Esophagus squamous epithelium (tissue), 5 donors: ENCODE results near the gene A2ML1. TPM values are rescaled to one million over a fixed set of nuclear protein-coding genes. Genes with fewer than 3 reads are reported as not detected.

Experiments used
- DNase-seq: peaks from one replicate; lab custom pipeline; 2025; lab: John Stamatoyannopoulos, UW
- H3K27ac ChIP-seq, 4 donors: fragments of 200-600 bp; sonication (generic); one replicate each; pipeline ENCODE4 v1.5.1; 2016 to 2019; ENCODE audit warnings: mild to moderate bottlenecking in 1 of 4
- H3K27me3 ChIP-seq, 4 donors: fragments of 200-600 bp; sonication (generic); 1 replicate in 3 of 4; 2 replicates in 1 of 4; pipeline versions ENCODE4 v1.5.1 to v1.6.0; 2017 to 2021; ENCODE audit warnings: antibody characterized with exemption in 1 of 4
- H3K36me3 ChIP-seq, 3 donors: fragments of 200-600 bp; sonication (generic); one replicate each; pipeline ENCODE4 v1.5.1; 2016 to 2019
- H3K4me1 ChIP-seq, 3 donors: fragments of 200-600 bp; sonication (generic); one replicate each; pipeline ENCODE4 v1.5.1; 2017 to 2019
- H3K4me3 ChIP-seq, 4 donors: fragments of 200-600 bp; sonication (generic); 1 replicate in 3 of 4; 2 replicates in 1 of 4; pipeline ENCODE4 v1.5.1; 2016 to 2019; ENCODE audit warnings: mild to moderate bottlenecking in 2 of 4, moderate library complexity in 1 of 4
- H3K9me3 ChIP-seq, 3 donors: fragments of 200-600 bp; sonication (generic); one replicate each; pipeline ENCODE4 v1.5.1; 2016 to 2019
- CTCF ChIP-seq, 6 experiments: fragments of 450-650 bp in 4 of 6; fragments of 200-600 bp in 2 of 6; sonication (generic) in 2 of 6; IDR thresholded peaks; one replicate each; pipeline ENCODE4 v1.5.1; 2016 to 2019; ENCODE audit warnings: antibody characterized with exemption in 6 of 6, mild to moderate bottlenecking in 4 of 6, moderate library complexity in 4 of 6
- POLR2A ChIP-seq, 4 donors: fragments of 450-650 bp; IDR thresholded peaks; one replicate each; pipeline ENCODE4 v1.6.1; 2017; ENCODE audit warnings: antibody characterized with exemption in 4 of 4, mild to moderate bottlenecking in 4 of 4, moderate library complexity in 3 of 4
- WGBS, 2 donors: methylation state at CpG; one replicate each; pipeline ENCODE4 v1.1.5; 2018; 5-methylcytosine and 5-hydroxymethylcytosine counted together
- intact Hi-C: fragments of 100-400 bp; cut with DNase I; formaldehyde crosslinking; loops from one replicate; pipeline ENCODE4 v1.15.0; 2022
- total RNA-seq, 4 donors: library from RNA; depleted of rRNA; stranded (reverse); fragments of >200 nt; gene quantifications; one replicate each; pipeline ENCODE4 v1.1.0, GENCODE V29; 2016
- donor health status: DM: yes; HTN: yes; CAD: no.

A2ML1 gene
- 1,000 to 10,000 TPM in 1 of 4 donors, 100 to 1,000 TPM in 3; 419 to 1,497 (median 509) TPM for total RNA-seq

DNA sequence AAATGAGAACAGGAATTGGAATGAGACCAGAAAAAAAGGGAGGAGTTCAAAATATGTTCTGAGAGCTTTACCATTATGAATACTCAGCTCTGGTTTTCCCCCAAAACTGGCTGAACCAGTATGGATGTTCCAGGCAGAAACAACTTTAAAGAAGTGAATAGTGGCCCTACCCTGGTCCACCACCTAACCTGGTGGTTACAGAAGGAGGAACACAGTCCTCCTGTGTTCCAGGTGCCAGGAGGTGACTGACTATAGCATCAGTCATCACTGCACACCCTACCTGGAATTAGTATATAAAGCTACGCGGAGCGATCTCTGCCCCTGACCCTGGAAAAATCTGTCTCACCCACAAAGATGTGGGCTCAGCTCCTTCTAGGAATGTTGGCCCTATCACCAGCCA lies at the start of gene A2ML1:
TSS of gene A2ML1 (plus strand) at position 324 of the 400 bp plus-strand sequence. CDS start at position 355, 31 bp downstream.
- TF ChIP-seq POLR2A (IDR thresholded peaks at IDR 0.05), result peak in 1 of 4 donors; percentile 17
- TF ChIP-seq CTCF (IDR thresholded peaks at IDR 0.05), result peak in 2 of 6 experiments; percentile 21 to 34
- H3K4me3 ChIP-seq, result peak within 1 kb of the TSS; percentile 36 to 49 (median 46)
- no peaks in the 10 kb centered on the region for H3K9me3 ChIP-seq
- no peaks in the 10 kb centered on the region for H3K27me3 ChIP-seq
- DNase-seq, result no peak
- WGBS, 2 donors, result 52 to 67% methylated on average over 3 of the region's 3 CpGs
- intact Hi-C loops, result no loop called here
- H3K36me3 ChIP-seq, result peaks cover 0 to 11% (median 0%) of the 10 kb centered on the region in 3 donors
- peaks cover 10 to 82% (median 29%) of the 10 kb centered on the region in 3 donors for H3K4me1 ChIP-seq
- peak within 1 kb of the TSS; percentile 75 to 90 (median 88) for H3K27ac ChIP-seq

DNA sequence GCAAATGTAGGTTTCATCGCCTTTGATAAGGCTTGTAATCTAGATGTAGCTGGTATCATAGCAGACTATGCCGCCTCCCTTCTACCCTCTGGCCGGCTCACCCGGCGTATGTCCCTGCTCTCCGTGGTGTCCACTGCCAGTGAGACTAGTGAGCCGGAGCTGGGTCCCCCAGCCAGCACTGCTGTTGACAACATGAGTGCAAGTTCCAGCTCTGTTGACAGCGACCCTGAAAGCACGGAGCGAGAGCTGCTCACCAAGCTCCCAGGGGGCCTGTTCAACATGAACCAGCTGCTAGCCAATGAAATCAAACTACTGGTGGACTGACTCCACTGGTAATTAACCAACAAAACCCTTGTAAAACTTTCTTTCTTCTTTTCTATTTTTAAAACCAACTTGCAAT lies 49.0 kb upstream of the A2ML1 start:
- no peak overlapping the region for H3K4me3 ChIP-seq
- no peak overlapping the region for H3K27ac ChIP-seq
- H3K4me1 ChIP-seq, result no peaks in the 10 kb centered on the region
- DNase-seq, result no peak
- H3K36me3 ChIP-seq, result peaks cover 0 to 34% (median 0%) of the 10 kb centered on the region in 3 donors
- H3K9me3 ChIP-seq, result no peaks in the 10 kb centered on the region
- TF ChIP-seq CTCF (IDR thresholded peaks at IDR 0.05) (no peak), POLR2A (IDR thresholded peaks at IDR 0.05) (no peak)
- intact Hi-C loops, result no loop called here
- no peaks in the 10 kb centered on the region for H3K27me3 ChIP-seq
- 60 to 93% methylated on average over 3 to 4 of the region's 10 CpGs for WGBS, 2 donors

DNA sequence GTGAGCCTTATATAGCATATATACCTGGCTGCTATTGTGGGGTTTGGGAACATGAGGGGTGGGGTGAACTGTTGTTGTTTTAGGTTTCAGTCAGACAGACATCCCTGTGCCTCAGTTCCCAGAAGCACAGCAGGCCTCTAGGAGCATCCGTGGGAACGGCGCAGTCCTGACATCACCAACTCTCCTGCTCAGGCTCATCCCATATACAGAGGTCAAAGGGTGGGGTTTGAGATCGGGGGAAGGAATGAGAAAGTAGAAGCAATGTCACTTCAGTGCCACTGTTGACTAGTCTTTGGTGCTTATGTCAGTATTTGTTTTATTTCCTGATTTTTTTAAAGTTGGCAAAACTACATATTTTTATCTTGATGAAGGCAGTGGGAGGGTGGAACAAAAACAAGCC lies 43.1 kb upstream of the A2ML1 start:
- intact Hi-C loops, result no loop called here
- WGBS, 2 donors, result 83 to 85% methylated on average over 4 of the region's 4 CpGs
- peaks cover 0 to 28% (median 0%) of the 10 kb centered on the region in 3 donors for H3K36me3 ChIP-seq
- H3K9me3 ChIP-seq, result no peaks in the 10 kb centered on the region
- no peak overlapping the region for H3K4me3 ChIP-seq
- H3K27ac ChIP-seq, result no peak overlapping the region
- H3K4me1 ChIP-seq, result peaks cover 0 to 16% (median 0%) of the 10 kb centered on the region in 3 donors
- no peak for DNase-seq
- no peaks in the 10 kb centered on the region for H3K27me3 ChIP-seq
- TF ChIP-seq POLR2A (IDR thresholded peaks at IDR 0.05), result no peak
- TF ChIP-seq CTCF (IDR thresholded peaks at IDR 0.05), result no peak

DNA sequence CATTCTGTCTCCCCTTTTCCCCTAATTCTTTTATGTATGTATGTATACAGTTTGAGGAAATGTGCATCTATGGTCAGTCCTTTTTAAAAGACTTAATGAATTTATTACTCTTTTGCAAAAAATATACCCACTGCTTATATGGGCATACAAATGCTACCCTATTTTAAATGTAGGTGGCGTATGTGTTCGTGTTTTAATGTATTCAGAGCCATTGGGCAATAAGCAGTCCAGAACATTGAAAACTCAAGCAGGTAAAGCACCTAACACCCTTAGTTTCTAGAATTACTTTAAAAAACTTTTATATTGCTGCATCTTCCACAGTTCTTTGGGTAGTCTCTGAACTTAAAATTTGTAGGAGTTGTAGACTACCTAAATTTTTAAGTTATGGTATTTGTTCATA lies 42.6 kb upstream of the A2ML1 start:
- peaks cover 0 to 24% (median 0%) of the 10 kb centered on the region in 3 donors for H3K36me3 ChIP-seq
- intact Hi-C loops, result no loop called here
- no peaks in the 10 kb centered on the region for H3K9me3 ChIP-seq
- H3K27ac ChIP-seq, result peak overlapping the region in 1 of 4 donors; percentile 36
- no peaks in the 10 kb centered on the region for H3K27me3 ChIP-seq
- TF ChIP-seq POLR2A (IDR thresholded peaks at IDR 0.05), result no peak
- TF ChIP-seq CTCF (IDR thresholded peaks at IDR 0.05), result peak in 2 of 6 experiments; percentile 42 to 61
- DNase-seq, result no peak
- no peak overlapping the region for H3K4me3 ChIP-seq
- peaks cover 0 to 16% (median 0%) of the 10 kb centered on the region in 3 donors for H3K4me1 ChIP-seq
- 67 to 76% methylated on average over 2 of the region's 2 CpGs for WGBS, 2 donors

- no peak for DNase-seq
- Histone ChIP-seq H3K9me3 (no peaks in the 10 kb centered on the region), H3K27me3 (no peaks in the 10 kb centered on the region), H3K36me3 (peaks cover 0 to 24% (median 0%) of the 10 kb centered on the region in 3 donors), H3K4me1 (peaks cover 0 to 16% (median 0%) of the 10 kb centered on the region in 3 donors), H3K4me3 (no peak overlapping the region), H3K27ac (peak overlapping the region in 1 of 4 donors; percentile 36)
- WGBS, 2 donors, result 45 to 71% methylated on average over 1 of the region's 1 CpG
- TF ChIP-seq POLR2A (IDR thresholded peaks at IDR 0.05), result no peak
- peak in 3 of 6 experiments; percentile 41 to 59 (median 46) for TF ChIP-seq CTCF (IDR thresholded peaks at IDR 0.05)
- intact Hi-C loops, result no loop called here
These were observed 42.0 kb upstream of the A2ML1 start for GRCh38 chr12:8780389-8780788.
